Sigmoid colon (tissue), 4 donors: ENCODE data around the gene TPX2.

ENCODE experiments used
- CTCF ChIP-seq, 4 experiments: fragments of 450-650 bp in 3 of 4; fragments of 200-600 bp in 1 of 4; IDR thresholded peaks; one replicate each; pipeline ENCODE4 v1.5.1; 2016 to 2019; ENCODE audit warnings: antibody characterized with exemption in 4 of 4, mild to moderate bottlenecking in 3 of 4, moderate library complexity in 2 of 4
- POLR2A ChIP-seq, 2 donors: fragments of 450-650 bp; IDR thresholded peaks; one replicate each; pipeline ENCODE4 v1.6.1; 2016; ENCODE audit warnings: antibody characterized with exemption in 2 of 2, mild to moderate bottlenecking in 2 of 2, moderate library complexity in 2 of 2
- POLR2AphosphoS5 ChIP-seq, 4 donors: sonication (generic); formaldehyde crosslinking; IDR thresholded peaks; one replicate each; pipeline ENCODE4 v1.6.1; 2017; ENCODE audit warnings: antibody characterized with exemption in 4 of 4

GRCh38 chr20:31841928-31842327, 102.8 kb downstream of the TPX2 start:
- TF ChIP-seq POLR2AphosphoS5 (IDR thresholded peaks at IDR 0.05) (no peak), POLR2A (IDR thresholded peaks at IDR 0.05) (no peak), CTCF (IDR thresholded peaks at IDR 0.05) (no peak)
